Measurements from ENCODE around the gene ABCA8. TPM values are rescaled to one million over a fixed set of nuclear protein-coding genes. Genes with fewer than 3 reads are reported as not detected.
A peak's percentile ranks its signal among the peaks of the same experiment; 100 is the strongest.

The ABCA8 gene
- total RNA-seq, 4 donors from 2014 or later = 54.4 to 113 (median 71.3) TPM

- Histone ChIP-seq H3K4me3 (no peak overlapping the region), H3K27me3 (no peaks in the 10 kb centered on the region), H3K36me3 (no peaks in the 10 kb centered on the region), H3K27ac (no peak overlapping the region), H3K9me3 (peaks cover 0 to 9% (median 0%) of the 10 kb centered on the region in 3 donors), H3K4me1 (no peaks in the 10 kb centered on the region)
- 100% methylated on average over 1 of the region's 1 CpG for WGBS, 2 donors (ENCODE audit: low coverage in 1 of 2)
- no peak for ATAC-seq
- TF ChIP-seq POLR2AphosphoS5 (IDR thresholded peaks at IDR 0.05) (no peak), CTCF (IDR thresholded peaks at IDR 0.05) (peak in 1 of 4 experiments; percentile 4)
These were observed 92.0 kb downstream of the ABCA8 start for GRCh38 chr17:68863091-68863652.

GRCh38 chr17:68861602-68862001 lies 93.6 kb downstream of the ABCA8 start:
- Histone ChIP-seq H3K4me3 (no peak overlapping the region), H3K36me3 (no peaks in the 10 kb centered on the region), H3K9me3 (peaks cover 0 to 11% (median 0%) of the 10 kb centered on the region in 3 donors), H3K27ac (no peak overlapping the region), H3K4me1 (no peaks in the 10 kb centered on the region), H3K27me3 (no peaks in the 10 kb centered on the region)
- TF ChIP-seq POLR2A (IDR thresholded peaks at IDR 0.05) = no peak
- no peak for TF ChIP-seq POLR2AphosphoS5 (IDR thresholded peaks at IDR 0.05)
- TF ChIP-seq CTCF (IDR thresholded peaks at IDR 0.05) = no peak
- no peak for TF ChIP-seq EP300 (IDR thresholded peaks at IDR 0.05)
- WGBS, 2 donors (ENCODE audit: low coverage in 1 of 2) = 0 to 23% methylated on average over 1 of the region's 1 CpG
- ATAC-seq = no peak

- TF ChIP-seq POLR2A (IDR thresholded peaks at IDR 0.05) (no peak), CTCF (IDR thresholded peaks at IDR 0.05) (no peak), EP300 (IDR thresholded peaks at IDR 0.05) (no peak), POLR2AphosphoS5 (IDR thresholded peaks at IDR 0.05) (no peak)
- no peak overlapping the region for H3K27ac ChIP-seq
- H3K9me3 ChIP-seq = peaks cover 0 to 11% (median 0%) of the 10 kb centered on the region in 3 donors
- 54 to 64% methylated on average over 2 of the region's 2 CpGs for WGBS, 2 donors (ENCODE audit: low coverage in 1 of 2)
- H3K27me3 ChIP-seq = no peaks in the 10 kb centered on the region
- no peak overlapping the region for H3K4me3 ChIP-seq
- H3K36me3 ChIP-seq = no peaks in the 10 kb centered on the region
- no peaks in the 10 kb centered on the region for H3K4me1 ChIP-seq
- ATAC-seq = no peak
These were observed 94.3 kb downstream of the ABCA8 start for GRCh38 chr17:68860941-68861340.

GRCh38 chr17:68854452-68854851 lies 100.7 kb downstream of the ABCA8 start:
- Histone ChIP-seq H3K27ac (no peak overlapping the region), H3K9me3 (peaks cover 0 to 11% (median 0%) of the 10 kb centered on the region in 3 donors), H3K4me1 (no peaks in the 10 kb centered on the region), H3K4me3 (no peak overlapping the region), H3K27me3 (no peaks in the 10 kb centered on the region), H3K36me3 (no peaks in the 10 kb centered on the region)
- WGBS, 2 donors (ENCODE audit: low coverage in 1 of 2) = 60% methylated on average over 1 of the region's 1 CpG
- TF ChIP-seq POLR2AphosphoS5 (IDR thresholded peaks at IDR 0.05) = no peak
- no peak for TF ChIP-seq EP300 (IDR thresholded peaks at IDR 0.05)
- TF ChIP-seq POLR2A (IDR thresholded peaks at IDR 0.05) = no peak
- no peak for TF ChIP-seq CTCF (IDR thresholded peaks at IDR 0.05)
- ATAC-seq = no peak

- ATAC-seq = peak; percentile 19
- no peaks in the 10 kb centered on the region for H3K27me3 ChIP-seq
- H3K36me3 ChIP-seq = no peaks in the 10 kb centered on the region
- WGBS, 2 donors (ENCODE audit: low coverage in 1 of 2) = 71 to 82% methylated on average over 1 to 4 of the region's 4 CpGs
- H3K4me1 ChIP-seq = no peaks in the 10 kb centered on the region
- TF ChIP-seq EP300 (IDR thresholded peaks at IDR 0.05) (no peak), POLR2AphosphoS5 (IDR thresholded peaks at IDR 0.05) (no peak), POLR2A (IDR thresholded peaks at IDR 0.05) (no peak), CTCF (IDR thresholded peaks at IDR 0.05) (no peak)
- peaks cover 0 to 5% (median 0%) of the 10 kb centered on the region in 3 donors for H3K9me3 ChIP-seq
- H3K27ac ChIP-seq = no peak overlapping the region
- no peak overlapping the region for H3K4me3 ChIP-seq
These were observed 101.8 kb downstream of the ABCA8 start for GRCh38 chr17:68853439-68853838.

Measured in gastroesophageal sphincter (tissue), 4 donors.